Hepatic stellate cell (primary cell): ENCODE data around the gene MAGI2.

Experiments used
- DNase-seq: peaks from one replicate; pipeline ENCODE4 v3.0.0; 2011; ENCODE audit warnings: low spot score

MAGI2 gene

GRCh38 chr7:79453558-79454360 lies at the start of gene MAGI2:
MAGI2 (minus strand) TSS chr7:79453667; CDS start chr7:79453320, 347 bp downstream.
- DNase-seq: peak; percentile 73

DNA sequence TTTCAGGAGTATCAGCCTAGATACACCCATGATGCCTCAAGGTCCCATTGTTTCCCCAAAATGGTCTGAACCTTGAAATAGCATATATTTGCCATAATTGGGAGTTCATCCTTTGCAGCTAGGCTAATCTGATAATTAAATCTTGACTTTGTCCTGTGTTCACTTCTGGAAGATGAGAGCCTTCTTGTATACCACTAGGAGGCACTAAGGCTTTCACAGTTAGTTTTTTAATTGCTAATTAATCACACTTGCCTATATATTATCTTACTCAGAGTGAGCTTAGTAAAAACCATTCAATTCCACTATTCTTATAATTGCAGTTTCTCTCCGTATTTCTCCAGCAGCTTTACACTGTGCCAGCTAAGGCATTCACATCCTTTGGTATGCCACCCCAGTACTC lies 48.7 kb upstream of the MAGI2 start:
- no peak for DNase-seq

DNA sequence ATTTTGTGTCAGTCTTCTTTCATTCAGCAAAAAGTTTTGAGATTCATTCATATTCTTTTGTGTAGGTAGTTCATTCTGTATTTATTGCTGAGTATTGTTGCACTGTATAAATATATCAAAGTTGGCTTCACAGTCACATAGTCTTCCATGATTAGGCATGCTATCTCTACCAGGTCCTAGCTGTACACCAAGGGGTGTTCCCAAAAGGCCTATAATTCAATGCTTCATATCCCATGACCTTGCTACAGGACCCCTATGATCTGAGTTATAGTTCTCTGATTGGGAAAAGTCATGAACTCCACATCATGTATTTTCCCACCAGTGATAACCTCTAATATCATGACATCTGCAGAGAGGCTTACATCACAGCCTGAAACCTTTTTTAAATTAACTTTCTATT lies 47.3 kb upstream of the MAGI2 start:
- DNase-seq: no peak

DNA sequence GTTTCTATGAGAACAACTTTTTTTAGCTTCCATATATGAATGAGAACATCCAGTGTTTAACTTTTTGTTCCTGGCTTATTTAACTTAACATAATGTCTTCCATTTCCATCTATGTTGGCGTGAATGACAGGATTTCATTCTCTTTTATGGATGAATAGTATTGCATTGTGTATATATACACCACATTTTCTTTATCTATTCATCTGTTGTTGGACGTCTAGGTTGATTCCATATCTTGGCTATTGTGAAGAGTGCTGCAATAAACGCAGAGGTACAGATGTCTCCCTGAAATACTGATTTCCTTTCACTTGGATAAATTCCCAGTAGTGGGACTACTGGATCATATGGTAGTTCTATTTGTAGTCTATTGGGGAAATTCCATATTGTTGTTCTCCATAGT lies 44.3 kb upstream of the MAGI2 start:
- no peak for DNase-seq

DNA sequence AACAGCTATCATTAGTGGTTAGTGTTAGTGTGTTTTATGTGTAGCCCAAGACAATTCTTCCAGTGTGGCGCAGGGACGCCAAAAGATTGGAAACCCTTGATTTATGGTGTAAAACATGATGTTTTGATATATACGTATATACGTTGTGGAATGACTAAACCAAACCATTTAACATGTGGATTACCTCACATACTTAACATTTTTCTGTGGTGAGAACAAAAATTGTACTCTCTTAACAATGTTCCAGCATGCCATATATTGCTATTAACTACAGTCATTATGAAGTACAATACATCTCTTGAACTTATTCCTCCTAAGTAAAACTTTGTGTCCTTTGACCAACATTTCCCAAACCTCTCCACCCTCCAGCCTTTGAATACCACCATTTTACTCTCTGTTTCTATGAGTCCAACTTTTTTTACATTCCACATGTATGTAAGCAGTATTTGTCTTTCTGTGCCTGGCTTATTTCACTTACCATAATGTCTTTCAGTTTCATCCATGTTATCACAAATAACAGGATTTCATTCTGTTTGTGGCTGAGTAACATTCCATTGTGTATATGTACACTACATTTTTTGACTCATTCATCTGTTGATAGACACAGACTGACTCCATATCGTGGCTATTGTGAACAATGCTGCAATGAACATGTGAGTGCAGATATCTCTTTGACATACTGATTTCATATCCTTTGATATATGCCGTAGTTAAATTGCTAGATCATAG lies 42.2 kb upstream of the MAGI2 start:
- no peak for DNase-seq

DNA sequence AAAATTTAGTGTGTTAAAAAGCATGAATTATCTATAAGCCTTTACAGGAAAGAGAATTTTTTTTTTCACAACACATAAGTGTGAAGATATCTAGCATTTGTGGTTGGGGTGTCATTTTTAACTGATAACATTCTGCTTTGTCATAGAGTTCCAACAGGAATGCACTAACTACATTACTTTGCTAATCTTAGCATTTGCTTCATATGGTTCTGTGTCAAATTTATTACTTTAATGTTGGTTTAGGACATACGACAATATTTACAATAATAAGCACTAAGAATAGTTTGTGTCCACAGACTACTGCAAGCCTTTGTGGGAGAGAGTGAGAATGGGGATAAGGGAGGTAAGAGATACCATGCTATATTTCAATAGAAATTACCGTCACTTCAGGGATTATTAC lies 40.6 kb upstream of the MAGI2 start:
- no peak for DNase-seq

DNA sequence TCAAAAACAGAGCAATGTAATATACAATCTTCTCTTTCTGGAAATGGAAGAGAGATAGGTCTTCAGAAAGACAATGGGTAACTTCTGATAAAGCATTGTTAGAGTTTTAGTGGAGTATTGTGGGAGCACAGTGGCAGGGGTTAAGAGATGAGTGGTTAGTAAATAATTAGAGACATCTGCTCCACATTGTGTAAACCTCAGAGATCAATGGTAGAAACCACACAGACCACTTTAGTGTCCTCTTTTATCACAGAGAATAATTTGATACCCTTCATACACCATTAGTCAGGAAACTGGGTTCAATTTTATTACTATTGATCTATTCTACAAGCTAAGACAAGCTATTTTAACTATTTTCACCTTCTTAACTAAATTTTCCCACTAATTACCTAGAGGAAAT lies 35.9 kb upstream of the MAGI2 start:
- no peak for DNase-seq

- DNase-seq: no peak
Measured at GRCh38 chr7:79478386-79478785, 24.9 kb upstream of the MAGI2 start.

DNA sequence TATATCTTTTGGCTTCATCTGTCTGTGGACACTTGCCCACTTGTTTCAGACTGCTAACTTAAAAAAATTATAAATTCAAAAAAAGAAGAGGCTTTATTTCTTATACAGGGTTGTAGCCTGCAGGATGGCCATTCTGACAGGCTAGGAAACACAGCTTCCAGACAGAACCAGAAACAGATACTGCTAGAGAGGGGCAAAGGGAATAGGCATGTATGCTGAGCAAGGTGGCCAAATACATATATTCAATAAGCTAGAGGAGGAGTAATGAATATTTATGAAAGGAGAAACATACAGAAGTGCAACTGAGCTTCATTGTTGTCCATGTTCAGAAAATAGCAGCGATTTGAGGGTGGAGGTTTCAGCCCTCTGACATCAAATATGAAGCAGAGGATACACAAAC lies 22.0 kb upstream of the MAGI2 start:
- no peak for DNase-seq

GRCh38 chr7:79471699-79472098 lies 18.2 kb upstream of the MAGI2 start:
- no peak for DNase-seq

- no peak for DNase-seq
Measured at GRCh38 chr7:79471283-79471682, 17.8 kb upstream of the MAGI2 start.

GRCh38 chr7:79465551-79465950 lies 12.1 kb upstream of the MAGI2 start:
- no peak for DNase-seq

DNA sequence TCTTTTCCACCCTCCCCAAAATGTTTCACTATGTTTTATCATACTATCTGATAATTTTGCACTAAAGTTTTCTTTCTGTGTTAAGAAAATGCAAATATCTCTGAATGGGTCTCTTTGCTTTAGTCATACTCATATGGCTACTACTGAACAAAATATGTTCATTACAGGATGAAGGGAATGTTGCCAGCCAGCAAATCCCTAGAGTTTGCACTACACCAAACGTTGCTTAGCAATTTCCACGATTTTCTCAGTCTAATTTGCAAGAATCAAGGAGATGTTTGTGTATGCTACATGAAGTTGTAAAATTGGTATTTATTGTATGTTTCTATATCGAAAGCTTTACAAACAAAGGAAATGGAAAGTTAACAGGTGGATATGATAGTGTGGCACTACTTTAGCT lies 10.6 kb upstream of the MAGI2 start:
- DNase-seq: no peak

DNA sequence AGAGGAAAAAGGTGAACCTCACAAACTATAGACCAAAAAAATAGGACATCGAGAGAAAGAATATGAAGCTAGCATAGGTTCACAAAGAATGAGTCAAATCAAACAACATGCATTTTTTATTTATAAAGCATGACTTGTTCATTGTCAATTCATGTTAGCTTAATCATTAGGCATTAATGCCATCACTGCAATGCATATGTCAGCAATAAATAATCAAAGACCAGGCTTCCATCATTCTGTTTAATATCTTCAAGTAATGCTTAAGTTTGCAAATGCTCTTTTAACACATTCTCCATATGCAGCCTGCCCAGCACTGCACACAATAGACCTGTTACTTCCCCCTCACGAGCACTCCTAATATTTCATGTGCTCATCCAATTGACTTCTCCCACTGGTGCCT lies 8.9 kb upstream of the MAGI2 start:
- no peak for DNase-seq

DNA sequence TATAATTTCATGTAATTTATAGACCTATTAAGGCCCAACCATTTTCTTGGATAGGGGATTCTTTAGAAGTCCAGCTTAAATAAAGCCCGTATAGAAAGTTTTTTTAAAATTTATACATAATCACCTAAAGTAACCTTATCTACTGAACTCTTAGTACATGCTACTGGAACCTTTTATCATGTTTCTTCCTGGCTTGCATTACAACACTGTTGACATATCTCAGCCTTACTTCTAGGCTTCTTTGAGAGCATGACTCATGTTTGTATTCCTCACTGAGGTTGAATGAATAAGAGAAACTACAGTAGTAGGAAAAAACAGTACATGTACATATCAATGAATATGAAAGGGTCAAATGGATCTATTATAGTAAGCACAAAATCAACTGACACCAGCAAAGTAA lies 8.2 kb upstream of the MAGI2 start:
- peak; percentile 18 for DNase-seq

DNA sequence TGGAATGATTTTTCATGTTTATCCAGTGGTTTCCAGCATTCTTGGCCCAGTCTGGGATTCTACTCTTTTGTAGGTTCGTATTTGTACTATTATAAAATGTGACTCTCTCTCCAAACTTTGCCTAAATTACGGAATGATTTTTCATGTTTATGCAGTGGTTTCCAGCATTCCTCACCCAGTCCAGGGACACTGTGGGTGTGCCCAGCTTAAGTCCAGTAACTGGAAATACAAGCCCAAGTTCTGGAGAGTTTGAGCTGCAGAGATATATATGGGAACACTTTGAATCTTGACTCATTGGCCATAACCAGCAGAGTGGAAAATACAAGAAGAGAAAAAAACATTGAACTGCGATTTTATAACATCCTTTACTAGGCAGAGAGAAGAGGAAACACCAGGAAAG lies 5.9 kb upstream of the MAGI2 start:
- DNase-seq: no peak

- DNase-seq: no peak
Measured at GRCh38 chr7:79458796-79459195, 5.3 kb upstream of the MAGI2 start.

- DNase-seq: no peak
Measured at GRCh38 chr7:79455173-79455790, 1.8 kb upstream of the MAGI2 start.

DNA sequence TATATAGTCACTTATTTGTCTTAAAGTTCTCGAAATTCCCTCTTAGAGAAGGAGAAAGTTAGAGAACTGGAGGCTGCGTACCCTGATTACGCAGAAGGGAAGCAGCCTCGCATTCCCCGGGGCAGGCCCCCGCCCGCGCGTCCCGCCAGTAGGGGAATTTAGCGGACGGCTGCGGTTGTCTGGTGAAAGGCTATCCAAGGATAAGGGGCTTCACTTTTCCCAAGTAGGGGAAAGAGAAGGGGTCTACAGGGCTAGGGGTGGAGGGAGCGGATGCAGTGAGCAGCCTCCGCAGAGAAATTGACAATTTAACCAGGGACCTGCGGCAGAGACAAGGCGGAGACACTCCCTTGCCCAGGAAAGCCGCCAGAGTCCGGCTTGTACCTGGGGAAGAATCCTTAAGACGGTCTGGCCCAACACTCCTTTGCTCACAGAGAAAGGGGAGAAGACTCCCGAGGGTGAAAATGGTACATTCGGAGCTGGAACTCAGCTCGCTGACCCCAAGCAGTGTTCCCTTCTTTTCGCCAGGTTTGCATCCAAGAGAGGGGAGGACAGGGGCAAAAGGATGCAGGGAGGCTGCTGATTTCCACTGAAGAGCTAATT lies 994 bp upstream of the MAGI2 start:
- DNase-seq: no peak

DNA sequence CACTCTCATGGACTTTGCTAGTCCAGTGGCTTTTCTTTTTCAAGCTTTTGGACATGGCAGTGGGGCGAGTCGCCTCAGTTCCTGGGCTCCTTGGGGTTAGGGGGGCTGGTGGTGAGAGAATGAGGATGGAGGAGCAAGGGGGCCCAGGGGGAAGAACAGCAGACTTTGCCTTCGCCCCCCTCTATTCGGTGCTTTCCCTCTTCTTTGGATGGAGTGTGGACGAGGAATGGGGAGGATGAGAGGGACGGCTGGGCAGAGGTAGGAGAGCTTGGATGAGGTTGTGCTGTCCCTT lies 255 bp downstream of the MAGI2 start:
- no peak for DNase-seq

GRCh38 chr7:79452495-79453265 lies 787 bp downstream of the MAGI2 start:
- peak; percentile 40 for DNase-seq

DNA sequence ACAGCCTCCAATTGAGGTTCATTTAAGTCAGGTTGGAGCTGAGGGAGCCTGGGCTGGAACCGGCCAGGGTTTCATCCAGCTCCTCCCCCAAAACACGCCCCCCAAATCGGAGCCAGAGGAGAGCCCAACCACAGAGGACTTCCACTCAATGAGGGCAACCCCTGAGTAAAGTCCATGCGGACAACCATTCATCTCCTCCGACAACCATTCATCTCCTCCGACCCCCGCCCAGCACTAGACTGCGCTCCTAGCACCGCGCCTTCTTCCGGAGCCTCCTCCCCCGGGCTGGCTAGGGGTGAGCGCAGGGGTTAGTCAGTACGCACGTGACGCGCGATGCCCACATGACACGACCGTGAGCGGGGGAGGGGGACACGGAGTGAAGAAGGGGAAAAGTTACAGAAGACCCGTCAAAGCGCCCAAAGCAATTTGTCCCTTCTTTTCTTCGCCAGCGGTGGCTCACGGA lies 1.4 kb downstream of the MAGI2 start:
- DNase-seq: peak; percentile 93
